Neural progenitor cell (in vitro differentiated cells): ENCODE data around the gene SHTN1. TPM values are rescaled to one million over a fixed set of nuclear protein-coding genes. Genes with fewer than 3 reads are reported as not detected.

Experiments used
- DNase-seq: peaks from one replicate; pipeline ENCODE4 v3.0.0-alpha.2; 2016; ENCODE audit warnings: low spot score
- H2AFZ ChIP-seq: fragments of 200-600 bp; sonication (generic); replicated peaks from 2 replicates; pipeline ENCODE4 v1.6.1; 2016; ENCODE audit warnings: antibody characterized with exemption
- H3F3A ChIP-seq: fragments of 200-600 bp; sonication (generic); 2 replicates; pipeline ENCODE4 v1.6.1; 2016; ENCODE audit warnings: antibody characterized with exemption, low read depth
- H3K27ac ChIP-seq: fragments of 200-600 bp; sonication (generic); 2 replicates; pipeline ENCODE4 v1.5.1; 2016; ENCODE audit warnings: mild to moderate bottlenecking
- H3K27me3 ChIP-seq: fragments of 200-600 bp; sonication (generic); 2 replicates; pipeline ENCODE4 v1.6.1; 2016; ENCODE audit warnings: mild to moderate bottlenecking, moderate library complexity
- H3K36me3 ChIP-seq: fragments of 200-600 bp; sonication (generic); 2 replicates; pipeline ENCODE4 v1.5.1; 2016
- H3K4me1 ChIP-seq: fragments of 200-600 bp; sonication (generic); 2 replicates; pipeline ENCODE4 v1.6.1; 2016; ENCODE audit warnings: mixed run types
- H3K4me2 ChIP-seq: fragments of 200-600 bp; sonication (generic); 2 replicates; pipeline ENCODE4 v1.6.1; 2016
- H3K4me3 ChIP-seq: fragments of 200-600 bp; sonication (generic); 2 replicates; pipeline ENCODE4 v1.5.1; 2016
- H3K79me2 ChIP-seq: fragments of 200-600 bp; sonication (generic); 2 replicates; pipeline ENCODE4 v1.6.1; 2016; ENCODE audit warnings: low read depth
- H3K9ac ChIP-seq: fragments of 200-600 bp; sonication (generic); 2 replicates; pipeline ENCODE4 v1.6.1; 2016
- H3K9me3 ChIP-seq: fragments of 200-600 bp; sonication (generic); 2 replicates; pipeline ENCODE4 v1.5.1; 2016; ENCODE audit warnings: low read depth
- H4K20me1 ChIP-seq: fragments of 200-600 bp; sonication (generic); 2 replicates; pipeline ENCODE4 v1.6.1; 2016; ENCODE audit warnings: low read depth
- H3K27ac Mint-ChIP-seq: 3 replicates; pipeline ENCODE4 v1.8.0; 2021; ENCODE audit warnings: mixed read lengths
- H3K27me3 Mint-ChIP-seq: 2 replicates; pipeline ENCODE4 v1.8.0; 2022; ENCODE audit warnings: low read depth, mild to moderate bottlenecking, inconsistent platforms, moderate library complexity, mixed read lengths; ENCODE audit not compliant: insufficient read depth
- H3K36me3 Mint-ChIP-seq: 3 replicates; pipeline ENCODE4 v1.8.0; 2021; ENCODE audit warnings: mixed read lengths
- H3K4me1 Mint-ChIP-seq: 3 replicates; pipeline ENCODE4 v1.8.0; 2021; ENCODE audit warnings: mixed read lengths
- H3K4me3 Mint-ChIP-seq: 3 replicates; pipeline ENCODE4 v1.8.0; 2021; ENCODE audit warnings: mild to moderate bottlenecking, moderate library complexity, mixed read lengths
- H3K9me3 Mint-ChIP-seq: 3 replicates; pipeline ENCODE4 v1.8.0; 2020; ENCODE audit warnings: mixed read lengths
- CTCF ChIP-seq: fragments of 200-600 bp; sonication (generic); IDR thresholded peaks from 2 replicates; pipeline ENCODE4 v1.5.1; 2017; ENCODE audit warnings: antibody characterized with exemption, mild to moderate bottlenecking
- EZH2 ChIP-seq: fragments of 200-600 bp; sonication (generic); IDR thresholded peaks from 2 replicates; pipeline ENCODE4 v1.6.1; 2017; ENCODE audit warnings: antibody characterized with exemption, mild to moderate bottlenecking, moderate library complexity
- EZH2phosphoT487 ChIP-seq: fragments of 200-600 bp; sonication (generic); IDR thresholded peaks from 2 replicates; pipeline ENCODE4 v1.6.1; 2017; ENCODE audit warnings: antibody characterized with exemption
- total RNA-seq: library from RNA; depleted of rRNA; stranded (reverse); fragments of >200 nt; gene quantifications from 2 replicates; pipeline ENCODE4 v1.2.3, GENCODE V29; 2015; ENCODE audit warnings: low replicate concordance

Gene SHTN1
- total RNA-seq, 1 donor from 2014 or later = 17.3 TPM

DNA sequence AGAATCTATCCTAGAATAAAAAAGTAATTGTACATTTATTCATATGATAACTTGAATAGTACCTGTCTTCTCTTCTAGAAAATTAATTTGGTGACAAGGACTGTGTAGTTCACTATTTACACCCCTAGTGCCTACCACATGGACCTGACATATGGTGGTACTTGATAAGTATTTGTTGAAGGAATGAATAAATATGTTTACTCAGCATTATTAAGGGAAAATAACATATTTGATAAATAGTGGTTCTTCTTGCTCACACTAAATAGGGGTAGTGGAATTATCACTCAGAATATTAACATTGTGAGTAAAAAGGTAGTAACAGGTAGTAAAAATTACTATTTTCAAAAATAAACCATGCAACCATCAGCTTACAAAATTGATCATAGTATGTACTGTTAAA is 2.8 kb downstream of the SHTN1 start:
- H3K27ac Mint-ChIP-seq = no peak overlapping the region
- Histone ChIP-seq H3K27me3 (no peaks in the 10 kb centered on the region), H3K36me3 (no peaks in the 10 kb centered on the region), H2AFZ (no peak overlapping the region), H3K9ac (no peak overlapping the region), H3K4me1 (peaks cover 4% of the 10 kb centered on the region), H3K9me3 (no peaks in the 10 kb centered on the region), H3F3A (no peaks in the 10 kb centered on the region), H3K27ac (no peak overlapping the region), H3K4me2 (no peak overlapping the region), H4K20me1 (no peaks in the 10 kb centered on the region), H3K4me3 (no peak overlapping the region), H3K79me2 (peaks cover 30% of the 10 kb centered on the region)
- H3K36me3 Mint-ChIP-seq = peaks cover 2% of the 10 kb centered on the region
- H3K4me3 Mint-ChIP-seq = no peak overlapping the region
- H3K27me3 Mint-ChIP-seq = peaks cover 4% of the 10 kb centered on the region
- peaks cover 2% of the 10 kb centered on the region for H3K9me3 Mint-ChIP-seq
- TF ChIP-seq EZH2 (no peak), EZH2phosphoT487 (no peak), CTCF (no peak)
- DNase-seq = no peak
- peaks cover 7% of the 10 kb centered on the region for H3K4me1 Mint-ChIP-seq

- Histone ChIP-seq H3K4me2 (no peak overlapping the region), H3K79me2 (peaks cover 30% of the 10 kb centered on the region), H3K27me3 (no peaks in the 10 kb centered on the region), H3K36me3 (no peaks in the 10 kb centered on the region), H3K9ac (no peak overlapping the region), H3K27ac (no peak overlapping the region), H4K20me1 (no peaks in the 10 kb centered on the region), H3K4me3 (no peak overlapping the region), H3K4me1 (peaks cover 4% of the 10 kb centered on the region), H3K9me3 (no peaks in the 10 kb centered on the region), H2AFZ (no peak overlapping the region), H3F3A (no peaks in the 10 kb centered on the region)
- DNase-seq = no peak
- H3K9me3 Mint-ChIP-seq = peaks cover 2% of the 10 kb centered on the region
- H3K4me3 Mint-ChIP-seq = no peak overlapping the region
- peaks cover 7% of the 10 kb centered on the region for H3K4me1 Mint-ChIP-seq
- peaks cover 4% of the 10 kb centered on the region for H3K27me3 Mint-ChIP-seq
- no peak overlapping the region for H3K27ac Mint-ChIP-seq
- TF ChIP-seq CTCF (no peak), EZH2 (no peak), EZH2phosphoT487 (no peak)
- peaks cover 2% of the 10 kb centered on the region for H3K36me3 Mint-ChIP-seq
Observed at GRCh38 chr10:117001144-117001543, 3.8 kb downstream of the SHTN1 start.

GRCh38 chr10:117000580-117000979 is 4.4 kb downstream of the SHTN1 start:
- H3K27me3 Mint-ChIP-seq = peaks cover 2% of the 10 kb centered on the region
- no peak for DNase-seq
- no peak for TF ChIP-seq EZH2phosphoT487
- TF ChIP-seq CTCF = no peak
- no peak for TF ChIP-seq EZH2
- Histone ChIP-seq H3F3A (no peaks in the 10 kb centered on the region), H3K36me3 (no peaks in the 10 kb centered on the region), H4K20me1 (no peaks in the 10 kb centered on the region), H3K27ac (no peak overlapping the region), H3K4me1 (peaks cover under 1% of the 10 kb centered on the region), H3K79me2 (peaks cover 30% of the 10 kb centered on the region), H3K4me2 (no peak overlapping the region), H3K9ac (no peak overlapping the region), H2AFZ (no peak overlapping the region), H3K9me3 (no peaks in the 10 kb centered on the region), H3K4me3 (no peak overlapping the region), H3K27me3 (no peaks in the 10 kb centered on the region)
- H3K4me1 Mint-ChIP-seq = peaks cover 3% of the 10 kb centered on the region
- no peak overlapping the region for H3K27ac Mint-ChIP-seq
- H3K36me3 Mint-ChIP-seq = no peaks in the 10 kb centered on the region
- no peak overlapping the region for H3K4me3 Mint-ChIP-seq
- H3K9me3 Mint-ChIP-seq = no peaks in the 10 kb centered on the region
